Thyroid gland (tissue), 4 donors: Measurements from ENCODE around the gene IQGAP3.

Experiments used
- POLR2A ChIP-seq, 2 donors: fragments of 450-650 bp; IDR thresholded peaks; one replicate each; pipeline ENCODE4 v1.6.1; 2017; ENCODE audit warnings: antibody characterized with exemption in 2 of 2, mild to moderate bottlenecking in 2 of 2, moderate library complexity in 1 of 2
- TF ChIP-seq, protein P1 (sequence below), 6 experiments: fragments of 200-600 bp in 3 of 6; fragments of 450-650 bp in 3 of 6; sonication (generic) in 3 of 6; IDR thresholded peaks; one replicate each; pipeline ENCODE4 v1.5.1; 2016 to 2019; ENCODE audit warnings: antibody characterized with exemption in 6 of 6, mild to moderate bottlenecking in 2 of 6, inconsistent platforms in 1 of 6, moderate library complexity in 1 of 6

DNA sequence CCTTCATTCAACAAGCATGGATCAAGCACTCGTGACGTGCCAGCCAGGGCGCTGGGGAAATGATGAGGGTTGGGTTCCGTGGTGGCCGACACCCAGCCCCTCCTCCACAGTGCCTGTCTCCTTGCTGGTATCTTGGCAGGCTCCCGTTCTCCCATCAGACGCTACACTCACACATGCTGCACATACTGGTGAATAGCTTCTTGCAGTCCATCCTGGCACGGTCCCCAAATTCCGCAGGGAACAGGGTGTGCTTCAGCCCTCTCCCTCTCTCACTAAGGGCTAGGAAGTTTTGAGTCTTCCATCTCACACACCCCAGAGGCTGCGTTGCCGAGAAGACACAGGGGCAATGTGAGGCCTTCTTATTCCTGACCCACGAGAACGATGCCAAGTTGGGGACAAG, 61.7 kb downstream of the IQGAP3 start:
- TF ChIP-seq, protein P1, sequence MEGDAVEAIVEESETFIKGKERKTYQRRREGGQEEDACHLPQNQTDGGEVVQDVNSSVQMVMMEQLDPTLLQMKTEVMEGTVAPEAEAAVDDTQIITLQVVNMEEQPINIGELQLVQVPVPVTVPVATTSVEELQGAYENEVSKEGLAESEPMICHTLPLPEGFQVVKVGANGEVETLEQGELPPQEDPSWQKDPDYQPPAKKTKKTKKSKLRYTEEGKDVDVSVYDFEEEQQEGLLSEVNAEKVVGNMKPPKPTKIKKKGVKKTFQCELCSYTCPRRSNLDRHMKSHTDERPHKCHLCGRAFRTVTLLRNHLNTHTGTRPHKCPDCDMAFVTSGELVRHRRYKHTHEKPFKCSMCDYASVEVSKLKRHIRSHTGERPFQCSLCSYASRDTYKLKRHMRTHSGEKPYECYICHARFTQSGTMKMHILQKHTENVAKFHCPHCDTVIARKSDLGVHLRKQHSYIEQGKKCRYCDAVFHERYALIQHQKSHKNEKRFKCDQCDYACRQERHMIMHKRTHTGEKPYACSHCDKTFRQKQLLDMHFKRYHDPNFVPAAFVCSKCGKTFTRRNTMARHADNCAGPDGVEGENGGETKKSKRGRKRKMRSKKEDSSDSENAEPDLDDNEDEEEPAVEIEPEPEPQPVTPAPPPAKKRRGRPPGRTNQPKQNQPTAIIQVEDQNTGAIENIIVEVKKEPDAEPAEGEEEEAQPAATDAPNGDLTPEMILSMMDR (IDR thresholded peaks at IDR 0.05) = no peak
- peak in 1 of 2 donors; percentile 67 for TF ChIP-seq POLR2A (IDR thresholded peaks at IDR 0.05)
